HEK293 (cell line): ENCODE results near the gene LRRC8B.

Experiments
- BCL11A ChIP-seq: fragments of 450-650 bp; formaldehyde crosslinking; IDR thresholded peaks from 2 replicates; pipeline ENCODE4 v1.5.1; 2016; ENCODE audit warnings: low read depth, missing biosample characterization, missing genetic modification characterization
- KLF7 ChIP-seq: fragments of 450-650 bp; formaldehyde crosslinking; IDR thresholded peaks from 2 replicates; pipeline ENCODE4 v1.5.1; 2016; ENCODE audit warnings: missing biosample characterization, missing genetic modification characterization, borderline replicate concordance
- ZNF549 ChIP-seq: fragments of 450-650 bp; IDR thresholded peaks from 2 replicates; pipeline ENCODE4 v1.5.1; 2018; ENCODE audit warnings: missing biosample characterization, missing genetic modification characterization, mild to moderate bottlenecking, inconsistent platforms, moderate library complexity
- ZNF558 ChIP-seq: fragments of 450-650 bp; formaldehyde crosslinking; IDR thresholded peaks from 2 replicates; pipeline ENCODE4 v1.5.1; 2016; ENCODE audit warnings: missing biosample characterization, missing genetic modification characterization
- ZNF785 ChIP-seq: fragments of 450-650 bp; formaldehyde crosslinking; IDR thresholded peaks from 2 replicates; pipeline ENCODE4 v1.5.1; 2016; ENCODE audit warnings: missing biosample characterization, missing genetic modification characterization
- TF ChIP-seq, protein P1 (sequence below): fragments of 450-650 bp; formaldehyde crosslinking; IDR thresholded peaks from 2 replicates; pipeline ENCODE4 v1.5.1; 2016; ENCODE audit warnings: missing biosample characterization, missing genetic modification characterization

GRCh38 chr1:89581859-89582258 is 57.2 kb downstream of the LRRC8B start:
- TF ChIP-seq BCL11A (tag by site-specific recombination) (no peak), KLF7 (tag by site-specific recombination) (no peak), ZNF558 (tag by site-specific recombination) (no peak), ZNF785 (no peak), ZNF549 (tag by site-specific recombination) (no peak)
- TF ChIP-seq, protein P1, sequence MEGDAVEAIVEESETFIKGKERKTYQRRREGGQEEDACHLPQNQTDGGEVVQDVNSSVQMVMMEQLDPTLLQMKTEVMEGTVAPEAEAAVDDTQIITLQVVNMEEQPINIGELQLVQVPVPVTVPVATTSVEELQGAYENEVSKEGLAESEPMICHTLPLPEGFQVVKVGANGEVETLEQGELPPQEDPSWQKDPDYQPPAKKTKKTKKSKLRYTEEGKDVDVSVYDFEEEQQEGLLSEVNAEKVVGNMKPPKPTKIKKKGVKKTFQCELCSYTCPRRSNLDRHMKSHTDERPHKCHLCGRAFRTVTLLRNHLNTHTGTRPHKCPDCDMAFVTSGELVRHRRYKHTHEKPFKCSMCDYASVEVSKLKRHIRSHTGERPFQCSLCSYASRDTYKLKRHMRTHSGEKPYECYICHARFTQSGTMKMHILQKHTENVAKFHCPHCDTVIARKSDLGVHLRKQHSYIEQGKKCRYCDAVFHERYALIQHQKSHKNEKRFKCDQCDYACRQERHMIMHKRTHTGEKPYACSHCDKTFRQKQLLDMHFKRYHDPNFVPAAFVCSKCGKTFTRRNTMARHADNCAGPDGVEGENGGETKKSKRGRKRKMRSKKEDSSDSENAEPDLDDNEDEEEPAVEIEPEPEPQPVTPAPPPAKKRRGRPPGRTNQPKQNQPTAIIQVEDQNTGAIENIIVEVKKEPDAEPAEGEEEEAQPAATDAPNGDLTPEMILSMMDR (tag by site-specific recombination), result no peak
